Activated CD8-positive, alpha-beta T cell treated with anti-CD3 and anti-CD28 coated beads for 36 hours (primary cell): ENCODE results near the gene ASB18. TPM values are rescaled to one million over a fixed set of nuclear protein-coding genes. Genes with fewer than 3 reads are reported as not detected.

Experiments
- ATAC-seq: fragments of 200-7000 bp; cut with Tn5 transposase; one replicate; pipeline ENCODE4 v1.10.0; 2021; ENCODE audit warnings: mild to moderate bottlenecking, moderate library complexity
- CTCF ChIA-PET: fragments of 350-600 bp; sonication (Branson Sonifier 250); formaldehyde crosslinking; loops from one replicate; lab custom pipeline; 2021; ENCODE audit warnings: antibody characterized with exemption; lab: Charles Lee
- POLR2A ChIA-PET: fragments of 350-600 bp; sonication (Branson Sonifier 250); formaldehyde crosslinking; loops from one replicate; lab custom pipeline; 2021; ENCODE audit warnings: antibody characterized with exemption; lab: Charles Lee
- DNase-seq: peaks from one replicate; pipeline ENCODE4 v3.0.0-alpha.2; 2020
- H3K27ac Mint-ChIP-seq: one replicate; pipeline ENCODE4 v1.8.0; 2021; ENCODE audit warnings: mild to moderate bottlenecking, mixed read lengths
- H3K27me3 Mint-ChIP-seq: one replicate; pipeline ENCODE4 v1.8.0; 2021; ENCODE audit warnings: mixed read lengths
- H3K36me3 Mint-ChIP-seq: one replicate; pipeline ENCODE4 v1.8.0; 2021; ENCODE audit warnings: low read depth, mixed read lengths
- H3K4me1 Mint-ChIP-seq: one replicate; pipeline ENCODE4 v1.8.0; 2021; ENCODE audit warnings: low read depth, mixed read lengths
- H3K4me3 Mint-ChIP-seq: one replicate; pipeline ENCODE4 v1.8.0; 2021; ENCODE audit warnings: mild to moderate bottlenecking, moderate library complexity, mixed read lengths
- H3K9me3 Mint-ChIP-seq: one replicate; pipeline ENCODE4 v1.8.0; 2021; ENCODE audit warnings: mixed read lengths
- intact Hi-C: fragments of 100-400 bp; cut with micrococcal nuclease; formaldehyde crosslinking; loops from one replicate; pipeline ENCODE4 v1.10.0; 2022
- total RNA-seq, 2 experiments: library from RNA; stranded (reverse); gene quantifications; one replicate each; pipeline ENCODE4 v1.2.3, GENCODE V29; 2021
- TF ChIP-seq, protein P1 (sequence below): fragments of 200-600 bp; IDR thresholded peaks from one replicate; pipeline ENCODE4 v1.8.0; 2022; ENCODE audit warnings: antibody characterized with exemption, mild to moderate bottlenecking

Gene ASB18
- total RNA-seq, 2 experiments from 2014 or later, result not detected

DNA sequence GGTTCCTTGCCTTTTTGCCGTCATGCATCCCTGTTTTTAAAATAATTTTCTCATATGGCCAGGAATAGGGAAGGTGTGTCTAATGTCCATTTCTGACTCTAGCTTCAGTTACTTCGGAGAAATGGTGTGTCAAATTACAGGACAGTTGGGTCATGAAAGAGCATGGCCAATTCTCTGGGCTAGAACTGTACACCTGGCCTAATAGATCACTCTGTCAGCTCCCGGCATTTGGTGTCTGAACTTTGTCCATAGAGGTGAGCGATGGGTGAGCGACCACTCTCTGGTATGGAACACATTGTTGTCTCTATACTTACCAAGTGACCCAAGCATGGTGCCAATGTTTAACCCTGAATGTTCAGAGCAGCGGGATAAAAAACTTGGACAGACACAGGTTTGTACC is 38.3 kb upstream of the ASB18 start:
- no peaks in the 10 kb centered on the region for H3K9me3 Mint-ChIP-seq
- TF ChIP-seq, protein P1, sequence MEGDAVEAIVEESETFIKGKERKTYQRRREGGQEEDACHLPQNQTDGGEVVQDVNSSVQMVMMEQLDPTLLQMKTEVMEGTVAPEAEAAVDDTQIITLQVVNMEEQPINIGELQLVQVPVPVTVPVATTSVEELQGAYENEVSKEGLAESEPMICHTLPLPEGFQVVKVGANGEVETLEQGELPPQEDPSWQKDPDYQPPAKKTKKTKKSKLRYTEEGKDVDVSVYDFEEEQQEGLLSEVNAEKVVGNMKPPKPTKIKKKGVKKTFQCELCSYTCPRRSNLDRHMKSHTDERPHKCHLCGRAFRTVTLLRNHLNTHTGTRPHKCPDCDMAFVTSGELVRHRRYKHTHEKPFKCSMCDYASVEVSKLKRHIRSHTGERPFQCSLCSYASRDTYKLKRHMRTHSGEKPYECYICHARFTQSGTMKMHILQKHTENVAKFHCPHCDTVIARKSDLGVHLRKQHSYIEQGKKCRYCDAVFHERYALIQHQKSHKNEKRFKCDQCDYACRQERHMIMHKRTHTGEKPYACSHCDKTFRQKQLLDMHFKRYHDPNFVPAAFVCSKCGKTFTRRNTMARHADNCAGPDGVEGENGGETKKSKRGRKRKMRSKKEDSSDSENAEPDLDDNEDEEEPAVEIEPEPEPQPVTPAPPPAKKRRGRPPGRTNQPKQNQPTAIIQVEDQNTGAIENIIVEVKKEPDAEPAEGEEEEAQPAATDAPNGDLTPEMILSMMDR, result no peak
- no peak for ATAC-seq
- H3K27ac Mint-ChIP-seq, result no peak overlapping the region
- CTCF ChIA-PET, result no interaction called here
- peaks cover 4% of the 10 kb centered on the region for H3K27me3 Mint-ChIP-seq
- POLR2A ChIA-PET, result no interaction called here
- H3K4me1 Mint-ChIP-seq, result no peaks in the 10 kb centered on the region
- no peak overlapping the region for H3K4me3 Mint-ChIP-seq
- H3K36me3 Mint-ChIP-seq, result no peaks in the 10 kb centered on the region
- no peak for DNase-seq
- intact Hi-C loops, result no loop called here

DNA sequence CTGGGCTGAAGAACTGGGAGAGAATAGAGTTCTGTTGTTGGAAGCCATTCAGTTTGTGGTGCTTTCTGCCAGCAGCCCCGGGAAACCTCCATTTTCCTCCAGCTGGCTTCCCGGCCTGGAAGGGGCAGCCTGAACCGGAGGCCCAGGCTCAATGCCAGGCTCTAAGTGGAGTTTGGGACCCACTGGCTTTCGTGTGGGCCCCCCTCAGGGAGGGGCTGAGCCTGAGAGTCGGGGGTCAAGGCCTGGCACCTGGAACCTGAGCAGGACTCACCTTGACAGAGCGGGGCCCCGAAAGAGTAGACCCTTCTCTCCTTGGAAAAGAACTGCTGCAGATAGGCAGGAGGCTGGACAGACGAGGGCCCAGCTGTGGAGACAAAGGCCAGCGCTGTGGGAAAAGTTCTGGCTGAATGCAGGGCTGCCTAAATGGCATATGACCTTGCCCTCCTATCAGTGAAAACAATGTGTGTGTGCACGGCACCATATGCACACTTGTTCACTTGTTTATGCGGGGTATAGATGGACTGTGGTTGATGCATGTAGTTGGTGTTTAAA is 34.8 kb upstream of the ASB18 start:
- no peak for ATAC-seq
- H3K27me3 Mint-ChIP-seq, result peaks cover 11% of the 10 kb centered on the region
- no peak overlapping the region for H3K4me3 Mint-ChIP-seq
- H3K27ac Mint-ChIP-seq, result no peak overlapping the region
- TF ChIP-seq, protein P1, result no peak
- H3K36me3 Mint-ChIP-seq, result no peaks in the 10 kb centered on the region
- H3K9me3 Mint-ChIP-seq, result no peaks in the 10 kb centered on the region
- POLR2A ChIA-PET, result no interaction called here
- no peaks in the 10 kb centered on the region for H3K4me1 Mint-ChIP-seq
- DNase-seq, result no peak
- intact Hi-C loops, result no loop called here
- CTCF ChIA-PET, result no interaction called here

DNA sequence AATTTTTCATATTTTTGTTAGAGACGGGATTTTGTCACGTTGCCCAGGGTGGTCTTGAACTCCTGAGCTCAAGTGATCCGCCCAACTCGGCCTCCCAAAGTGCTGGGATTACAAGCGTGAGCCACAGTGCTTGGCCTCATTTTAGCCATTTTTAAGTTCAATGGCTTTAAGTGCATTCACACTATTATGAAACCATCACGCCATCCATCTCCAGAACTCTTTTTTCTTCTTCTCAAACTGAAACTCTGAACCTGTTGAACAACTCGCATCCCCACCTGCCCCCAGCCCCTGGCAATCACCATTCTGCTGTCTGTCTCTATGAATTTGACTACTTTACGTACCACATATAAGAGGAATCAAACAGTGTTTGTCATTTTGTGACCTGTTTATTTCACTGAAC is 31.3 kb upstream of the ASB18 start:
- intact Hi-C loops, result no loop called here
- no peak for DNase-seq
- TF ChIP-seq, protein P1, result no peak
- peaks cover 8% of the 10 kb centered on the region for H3K27me3 Mint-ChIP-seq
- H3K4me1 Mint-ChIP-seq, result no peaks in the 10 kb centered on the region
- H3K27ac Mint-ChIP-seq, result no peak overlapping the region
- no peak overlapping the region for H3K4me3 Mint-ChIP-seq
- ChIA-PET CTCF (no interaction called here), POLR2A (no interaction called here)
- H3K36me3 Mint-ChIP-seq, result no peaks in the 10 kb centered on the region
- H3K9me3 Mint-ChIP-seq, result no peaks in the 10 kb centered on the region
- no peak for ATAC-seq

DNA sequence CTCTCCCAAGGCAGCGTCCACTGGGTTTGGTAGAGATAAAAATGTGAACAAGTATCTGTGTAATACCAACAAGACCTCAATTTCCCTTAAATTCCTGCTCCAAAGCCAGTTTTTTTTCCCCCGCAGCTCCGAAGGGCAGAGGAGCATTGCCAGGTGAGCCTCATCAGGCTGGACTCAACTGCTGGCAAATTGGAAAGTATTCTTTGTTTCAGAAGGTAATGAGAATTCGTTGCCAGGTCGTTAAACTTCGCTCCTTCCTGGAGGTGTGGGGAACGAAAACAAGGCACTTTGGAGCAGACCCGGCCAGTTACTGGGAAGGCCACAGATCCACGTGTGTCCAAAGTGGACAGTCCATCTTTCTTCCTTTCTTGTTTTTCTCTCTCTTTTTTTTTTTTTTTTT is 30.4 kb upstream of the ASB18 start:
- POLR2A ChIA-PET, result no interaction called here
- CTCF ChIA-PET, result no interaction called here
- Mint-ChIP-seq H3K36me3 (no peaks in the 10 kb centered on the region), H3K27me3 (peaks cover 8% of the 10 kb centered on the region), H3K9me3 (no peaks in the 10 kb centered on the region), H3K27ac (no peak overlapping the region), H3K4me3 (no peak overlapping the region), H3K4me1 (no peaks in the 10 kb centered on the region)
- ATAC-seq (no peak), DNase-seq (no peak)
- TF ChIP-seq, protein P1, result no peak
- intact Hi-C loops, result no loop called here

DNA sequence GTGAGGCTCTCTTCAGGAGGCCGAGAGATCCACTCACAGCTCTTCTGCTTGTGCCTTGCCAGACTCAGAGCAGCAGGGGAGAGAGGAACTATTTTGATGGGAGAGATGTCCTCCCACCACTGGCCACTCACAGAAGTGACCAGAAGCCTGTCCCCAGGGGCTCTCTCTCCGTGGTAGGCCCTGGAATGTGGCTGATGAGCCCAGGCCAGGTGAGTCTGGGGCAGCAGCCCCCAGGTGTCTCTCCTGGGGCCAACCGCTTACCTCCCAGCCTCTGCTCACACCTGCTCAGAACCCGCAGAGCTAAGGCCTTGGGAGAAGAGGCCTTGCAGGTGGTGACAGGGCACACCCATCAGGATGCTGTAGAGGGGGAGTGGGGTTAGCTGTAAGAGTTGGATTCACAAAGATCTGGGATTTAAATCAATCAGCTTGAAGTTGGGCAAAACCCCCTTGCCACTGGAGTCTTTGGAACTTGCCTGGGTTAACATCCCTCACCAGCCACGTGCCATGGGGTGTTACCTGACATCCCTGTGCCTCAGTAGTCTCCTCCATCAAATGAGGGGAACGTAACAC is 29.1 kb upstream of the ASB18 start:
- Mint-ChIP-seq H3K4me3 (no peak overlapping the region), H3K27ac (no peak overlapping the region), H3K9me3 (no peaks in the 10 kb centered on the region), H3K36me3 (no peaks in the 10 kb centered on the region), H3K27me3 (peaks cover 14% of the 10 kb centered on the region), H3K4me1 (no peaks in the 10 kb centered on the region)
- ATAC-seq (no peak), DNase-seq (no peak)
- intact Hi-C loops, result no loop called here
- ChIA-PET CTCF (no interaction called here), POLR2A (no interaction called here)
- TF ChIP-seq, protein P1, result no peak
